Epithelial cell of esophagus (primary cell): ENCODE data around the gene MICAL3.

Experiments
- DNase-seq: peaks from one replicate; pipeline ENCODE4 v3.0.0; 2010; ENCODE audit warnings: low read depth
- H3K4me3 ChIP-seq: 2 replicates; pipeline ENCODE4 v1.5.1; 2011; ENCODE audit warnings: mild to moderate bottlenecking, low read length, control low read depth
- TF ChIP-seq, protein P1 (sequence below): IDR thresholded peaks from 2 replicates; pipeline ENCODE4 v1.5.1; 2011; ENCODE audit warnings: low read depth, mild to moderate bottlenecking, low read length, control low read depth, inconsistent platforms; ENCODE audit not compliant: insufficient read depth; ENCODE audit errors: missing control alignments

The MICAL3 gene

GRCh38 chr22:17897426-17897825 lies 126.9 kb downstream of the MICAL3 start:
- TF ChIP-seq, protein P1, sequence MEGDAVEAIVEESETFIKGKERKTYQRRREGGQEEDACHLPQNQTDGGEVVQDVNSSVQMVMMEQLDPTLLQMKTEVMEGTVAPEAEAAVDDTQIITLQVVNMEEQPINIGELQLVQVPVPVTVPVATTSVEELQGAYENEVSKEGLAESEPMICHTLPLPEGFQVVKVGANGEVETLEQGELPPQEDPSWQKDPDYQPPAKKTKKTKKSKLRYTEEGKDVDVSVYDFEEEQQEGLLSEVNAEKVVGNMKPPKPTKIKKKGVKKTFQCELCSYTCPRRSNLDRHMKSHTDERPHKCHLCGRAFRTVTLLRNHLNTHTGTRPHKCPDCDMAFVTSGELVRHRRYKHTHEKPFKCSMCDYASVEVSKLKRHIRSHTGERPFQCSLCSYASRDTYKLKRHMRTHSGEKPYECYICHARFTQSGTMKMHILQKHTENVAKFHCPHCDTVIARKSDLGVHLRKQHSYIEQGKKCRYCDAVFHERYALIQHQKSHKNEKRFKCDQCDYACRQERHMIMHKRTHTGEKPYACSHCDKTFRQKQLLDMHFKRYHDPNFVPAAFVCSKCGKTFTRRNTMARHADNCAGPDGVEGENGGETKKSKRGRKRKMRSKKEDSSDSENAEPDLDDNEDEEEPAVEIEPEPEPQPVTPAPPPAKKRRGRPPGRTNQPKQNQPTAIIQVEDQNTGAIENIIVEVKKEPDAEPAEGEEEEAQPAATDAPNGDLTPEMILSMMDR: no peak

DNA sequence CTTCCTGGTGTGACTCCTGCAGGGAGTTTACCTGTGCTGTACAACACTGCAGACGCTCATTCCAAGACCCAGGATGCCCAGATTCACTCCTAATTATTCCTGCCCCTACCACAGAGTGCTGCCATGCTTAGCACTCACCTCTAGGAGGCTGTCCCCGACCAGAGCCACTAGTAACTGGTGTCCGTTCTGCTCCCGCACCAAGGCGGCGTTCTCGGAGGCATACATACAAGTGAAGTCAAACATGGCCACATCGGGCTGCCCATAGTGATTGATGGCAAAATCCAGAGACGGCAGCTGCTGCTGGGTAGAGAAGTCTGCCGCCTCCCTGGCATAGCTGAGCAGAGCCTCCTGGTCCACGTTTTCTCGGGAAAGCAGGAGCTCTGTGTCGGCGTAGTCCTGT lies 127.8 kb downstream of the MICAL3 start:
- TF ChIP-seq, protein P1: peak; percentile 36
- H3K4me3 ChIP-seq: no peak overlapping the region
- no peak for DNase-seq

More at GRCh38 chr22:17897426-17897825, 126.9 kb downstream of the MICAL3 start:
- DNase-seq: no peak
- no peak overlapping the region for H3K4me3 ChIP-seq

GRCh38 chr22:17893900-17894535 lies 130.3 kb downstream of the MICAL3 start:
- DNase-seq: no peak
- TF ChIP-seq, protein P1: no peak
- H3K4me3 ChIP-seq: no peak overlapping the region

DNA sequence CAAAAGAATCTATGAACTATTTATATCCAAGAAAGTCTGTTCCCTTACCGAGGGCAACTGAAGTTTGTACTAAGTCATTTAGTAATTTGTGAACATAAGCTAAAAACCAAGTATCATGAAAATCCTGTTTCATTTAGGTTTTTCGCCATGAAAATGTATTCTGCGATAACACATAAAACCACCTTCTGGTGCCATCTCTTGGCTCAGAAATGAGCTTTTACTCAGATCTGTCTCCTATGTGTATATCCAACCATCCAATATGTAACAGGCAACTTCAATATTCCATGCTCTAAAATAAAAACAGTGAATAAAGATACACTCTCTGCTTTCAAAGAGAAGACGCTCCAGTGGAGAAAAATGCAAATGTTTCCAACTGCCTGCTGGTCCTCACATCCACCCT lies 132.0 kb downstream of the MICAL3 start:
- H3K4me3 ChIP-seq: no peak overlapping the region
- no peak for DNase-seq
- TF ChIP-seq, protein P1: no peak

DNA sequence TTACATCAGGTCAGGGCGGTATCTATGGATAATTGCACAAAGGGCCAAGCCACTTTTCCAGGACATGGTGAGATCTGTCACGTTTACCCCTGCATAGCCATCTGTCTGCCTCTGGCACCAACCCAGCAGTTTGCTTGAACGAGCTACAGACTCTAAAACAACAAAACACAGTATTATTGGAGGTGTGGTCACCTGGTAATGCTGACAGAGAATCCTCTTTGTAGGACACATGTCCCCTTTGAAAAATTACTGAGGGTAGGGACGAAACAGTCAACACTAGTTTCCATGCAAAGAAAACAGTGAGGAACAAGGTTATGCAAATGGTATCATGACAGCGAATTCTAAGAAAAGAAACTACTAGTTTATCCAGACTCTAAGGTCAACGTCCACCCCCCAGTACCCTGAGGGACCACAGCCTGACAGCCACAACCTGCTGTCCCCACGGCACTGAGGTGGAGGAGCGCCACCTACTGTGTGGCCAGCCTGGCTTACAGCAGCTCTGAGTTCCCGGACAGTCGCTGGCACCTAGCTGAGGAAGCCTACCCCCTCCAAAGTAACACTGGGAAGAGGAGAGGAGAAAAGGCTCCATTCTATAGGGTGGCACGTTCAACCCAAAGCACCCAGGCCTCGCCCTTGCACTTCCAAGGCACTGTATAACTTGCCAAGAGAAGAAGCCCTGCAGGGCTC lies 132.7 kb downstream of the MICAL3 start:
- no peak for DNase-seq
- no peak overlapping the region for H3K4me3 ChIP-seq
- TF ChIP-seq, protein P1: peak; percentile 57

- TF ChIP-seq, protein P1: no peak
- H3K4me3 ChIP-seq: no peak overlapping the region
- no peak for DNase-seq
These were observed 133.5 kb downstream of the MICAL3 start for GRCh38 chr22:17890892-17891291.
